Activated CD4-positive, CD25-positive, alpha-beta regulatory T cell (primary cell): ENCODE results near the gene AKAP9.
A peak's percentile ranks its signal among the peaks of the same experiment; 100 is the strongest.
"Not testable (repeated sequence)": the region's sequence is repeated elsewhere in the genome, so short reads cannot be mapped to it uniquely, and the experiment has no call there.

Experiments
- DNase-seq, 4 experiments: peaks; one replicate each; lab custom pipeline; 2025; lab: John Stamatoyannopoulos, UW

AKAP9 gene

DNA sequence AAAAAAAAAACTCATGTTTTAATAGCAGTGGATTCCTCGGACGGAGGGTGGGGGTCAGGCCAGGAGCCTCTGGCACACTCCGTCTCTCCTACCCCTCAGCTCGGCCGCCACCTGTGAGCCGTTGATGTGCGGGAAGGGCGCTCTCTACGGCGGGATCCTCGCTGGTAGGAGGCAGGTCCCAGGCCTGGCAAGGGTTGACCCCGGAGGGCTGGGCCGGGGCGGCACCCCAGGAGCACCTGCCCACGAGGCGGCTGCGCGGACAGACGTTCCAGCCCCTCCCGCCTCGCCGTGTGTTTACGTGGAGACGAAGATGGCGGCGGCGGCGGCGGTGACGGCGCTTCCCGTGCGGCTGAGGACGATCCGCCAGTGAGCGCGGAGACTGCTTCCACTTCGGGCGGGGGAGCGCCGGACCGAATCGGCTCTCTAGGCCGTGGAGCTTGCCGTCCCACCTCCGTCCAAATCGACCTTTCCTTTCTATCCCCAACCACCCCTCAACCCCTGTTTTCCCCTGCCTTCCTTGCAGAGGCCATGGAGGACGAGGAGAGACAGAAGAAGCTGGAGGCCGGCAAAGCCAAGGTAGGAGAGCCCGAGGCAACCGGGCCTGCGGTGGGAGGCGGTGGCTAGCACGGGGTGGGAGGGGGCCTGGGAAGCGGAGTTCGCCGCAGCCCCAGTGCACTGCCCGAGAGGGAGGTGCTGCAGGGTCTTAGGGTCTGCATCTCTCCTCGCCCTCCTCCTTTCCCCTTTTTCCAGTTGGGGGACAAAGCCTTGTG is at the start of gene AKAP9:
Gene AKAP9 (plus strand): TSS at position 291 of the 770 bp plus-strand sequence. CDS start 238 bp downstream, at position 529.
- DNase-seq: peak; percentile 62 to 78 (median 74)

GRCh38 chr7:91892099-91892705 is 48.5 kb upstream of the AKAP9 start:
- no peak for DNase-seq

DNA sequence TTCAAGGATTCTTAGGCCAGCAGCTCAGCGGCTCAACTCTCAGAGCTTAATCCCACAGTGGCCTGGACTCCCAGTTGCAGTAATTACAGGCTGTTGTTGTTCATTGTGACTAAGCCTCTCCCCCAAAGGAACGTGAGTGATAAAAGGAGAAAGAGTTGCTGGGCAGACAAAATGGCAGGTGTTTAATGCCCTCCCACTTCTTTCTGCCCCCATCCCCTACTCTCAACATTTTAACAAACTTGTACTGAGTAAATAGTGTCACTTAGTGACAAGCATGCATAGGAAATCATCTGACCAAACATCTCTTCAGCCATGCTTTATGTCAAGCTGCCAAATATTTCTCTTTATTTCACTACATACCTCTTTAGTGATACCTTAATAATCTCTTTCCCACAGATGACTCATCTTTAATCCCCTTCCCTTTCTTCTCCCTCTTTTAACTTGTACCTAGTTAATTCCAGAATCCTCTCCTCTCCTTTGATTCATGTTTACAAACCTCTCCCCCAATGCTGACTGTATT is 47.8 kb upstream of the AKAP9 start:
- DNase-seq: no peak

DNA sequence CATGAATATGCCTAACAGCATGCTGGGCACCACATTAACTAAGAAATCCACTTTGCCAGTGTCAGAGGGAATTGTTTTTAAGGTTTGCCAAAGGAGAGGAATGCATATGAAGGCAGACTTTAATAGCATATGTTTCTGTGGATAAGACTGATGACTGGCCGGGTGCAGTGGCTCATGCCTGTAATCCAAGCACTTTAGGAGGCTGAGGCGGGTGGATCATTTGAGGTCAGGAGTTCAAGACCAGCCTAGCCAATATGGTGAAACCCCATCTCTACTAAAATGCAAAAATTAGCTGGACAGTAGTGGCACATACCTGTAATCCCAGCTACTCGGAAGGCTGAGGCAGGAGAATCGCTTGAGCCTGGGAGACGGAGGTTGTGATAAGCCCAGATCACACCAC is 47.0 kb upstream of the AKAP9 start:
- not testable (repeated sequence) for DNase-seq

DNA sequence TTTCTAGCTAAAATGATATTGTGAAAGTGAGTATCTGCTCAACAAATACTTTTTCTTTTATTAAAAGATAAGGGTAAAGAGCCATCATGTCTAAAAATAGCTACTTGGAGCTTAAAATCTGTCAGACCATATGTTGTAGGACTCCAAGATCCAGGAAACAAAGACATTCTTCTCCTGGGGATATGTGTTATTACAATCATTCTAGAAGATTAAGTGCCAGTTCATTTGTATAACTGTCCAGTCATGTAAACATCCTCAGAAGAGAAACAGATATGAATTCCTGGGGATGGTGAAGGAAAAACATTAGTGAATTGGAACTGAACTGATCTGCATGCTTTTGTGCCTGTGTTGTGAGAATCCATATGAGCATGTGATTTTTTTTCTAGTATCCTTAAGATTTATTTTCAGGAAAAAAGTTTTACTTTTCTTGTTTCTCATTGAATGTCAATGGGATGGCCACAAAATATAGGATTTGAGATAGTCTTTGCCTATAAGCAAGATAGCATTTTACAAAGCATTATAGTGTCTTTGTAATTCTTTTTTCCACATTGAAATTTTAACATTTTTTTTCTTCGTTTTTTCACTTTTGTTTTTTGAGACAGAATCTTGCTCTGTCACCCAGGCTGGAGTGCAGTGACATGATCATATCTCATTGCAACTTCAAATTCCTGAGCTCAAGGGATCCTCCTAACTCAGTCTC is 45.7 kb upstream of the AKAP9 start:
- no peak for DNase-seq

- no peak for DNase-seq
Observed at GRCh38 chr7:91898240-91898992, 42.2 kb upstream of the AKAP9 start.

GRCh38 chr7:91899563-91899962 is 41.1 kb upstream of the AKAP9 start:
- DNase-seq: no peak

DNA sequence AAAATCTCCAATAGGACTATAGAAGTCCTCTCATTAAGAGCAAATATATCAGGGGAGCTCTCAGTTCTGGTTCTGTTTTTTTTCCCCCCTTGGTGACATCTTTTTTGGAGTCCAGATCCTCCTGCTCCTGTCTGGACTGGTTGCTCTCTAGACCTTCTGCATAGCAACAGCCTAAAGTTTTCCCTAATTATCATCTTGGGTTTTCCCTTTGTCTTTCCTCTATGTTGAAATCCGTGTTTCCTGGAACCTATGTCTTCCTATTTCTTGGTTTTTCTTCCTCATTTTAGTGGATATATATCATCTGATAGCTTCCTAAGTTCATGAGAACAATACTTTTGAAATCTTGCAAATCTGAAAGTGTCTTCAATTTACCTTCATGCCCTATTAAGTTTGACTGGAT is 30.5 kb upstream of the AKAP9 start:
- no peak for DNase-seq

GRCh38 chr7:91911121-91911520 is 29.5 kb upstream of the AKAP9 start:
- DNase-seq: no peak

GRCh38 chr7:91912494-91912893 is 28.2 kb upstream of the AKAP9 start:
- DNase-seq: no peak

DNA sequence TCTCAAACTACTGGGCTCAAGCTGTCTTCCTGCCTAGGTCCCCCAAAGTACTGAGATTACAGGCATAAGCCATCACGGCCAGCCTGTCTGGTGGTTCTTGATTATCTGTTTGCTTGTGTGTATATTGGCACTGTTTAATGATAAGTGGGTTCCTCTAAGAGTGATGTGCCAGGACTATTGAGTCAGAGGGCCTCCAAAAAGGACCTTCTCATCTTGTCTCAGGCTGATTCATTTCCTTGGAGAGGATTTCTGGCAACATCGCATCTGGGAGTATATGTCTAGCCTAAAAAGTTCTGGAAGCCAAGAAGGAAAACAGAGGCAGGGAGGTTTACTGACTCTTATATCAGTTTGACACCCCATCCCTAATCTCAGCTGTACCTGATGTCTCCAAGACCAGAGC is 27.1 kb upstream of the AKAP9 start:
- no peak for DNase-seq

DNA sequence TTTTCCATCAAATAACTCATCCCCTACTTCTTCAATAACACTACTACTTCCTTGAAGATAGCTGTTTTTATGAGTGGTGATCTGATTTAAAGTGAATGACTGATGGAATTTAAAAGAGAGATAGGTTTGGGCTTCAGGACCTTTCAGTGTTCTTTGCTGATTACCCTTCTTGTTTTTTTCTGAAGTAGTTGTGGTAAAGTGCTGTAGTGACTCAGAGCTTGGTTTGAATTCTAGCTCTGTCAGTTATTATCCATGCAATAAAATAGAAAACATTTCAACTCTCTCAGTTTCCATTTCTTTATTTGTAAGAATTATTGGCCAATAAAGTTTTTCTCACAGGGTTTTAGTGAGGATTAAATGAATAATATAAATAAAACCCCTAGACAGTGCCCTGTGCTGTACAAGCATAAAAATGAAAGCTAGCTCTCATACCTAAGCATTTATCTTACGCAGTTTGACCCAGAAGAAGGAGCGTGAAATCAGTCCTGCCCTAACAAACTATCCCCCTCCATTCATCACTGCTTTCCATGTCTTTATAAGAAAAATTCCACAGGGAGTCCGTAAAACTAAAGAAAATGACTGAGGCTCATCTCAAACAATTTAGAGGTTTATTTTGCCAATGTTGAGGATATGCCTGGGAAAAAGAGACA is 25.1 kb upstream of the AKAP9 start:
- no peak for DNase-seq

- no peak for DNase-seq
Observed at GRCh38 chr7:91916051-91916440, 24.6 kb upstream of the AKAP9 start.

- no peak for DNase-seq
Observed at GRCh38 chr7:91918356-91918755, 22.3 kb upstream of the AKAP9 start.

DNA sequence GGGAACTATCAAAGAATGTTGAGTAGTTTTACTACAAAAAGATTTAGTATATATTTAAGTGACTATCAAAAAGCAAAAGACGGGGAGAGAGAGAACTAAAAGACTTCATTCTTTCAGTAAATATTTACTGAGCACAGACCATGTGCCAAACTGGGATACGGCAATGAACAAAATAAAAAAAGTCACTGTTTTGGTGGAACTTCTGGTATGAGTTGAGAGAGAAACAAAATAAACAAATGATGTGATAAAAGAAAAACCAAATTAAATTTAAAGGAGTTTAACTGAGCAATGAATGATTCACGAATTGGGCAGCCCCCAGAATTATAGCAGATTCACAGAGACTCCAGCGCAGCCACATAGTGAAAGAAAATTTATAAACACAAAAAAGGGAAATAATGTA is 17.8 kb upstream of the AKAP9 start:
- DNase-seq: no peak

GRCh38 chr7:91927912-91928311 is 12.8 kb upstream of the AKAP9 start:
- no peak for DNase-seq

DNA sequence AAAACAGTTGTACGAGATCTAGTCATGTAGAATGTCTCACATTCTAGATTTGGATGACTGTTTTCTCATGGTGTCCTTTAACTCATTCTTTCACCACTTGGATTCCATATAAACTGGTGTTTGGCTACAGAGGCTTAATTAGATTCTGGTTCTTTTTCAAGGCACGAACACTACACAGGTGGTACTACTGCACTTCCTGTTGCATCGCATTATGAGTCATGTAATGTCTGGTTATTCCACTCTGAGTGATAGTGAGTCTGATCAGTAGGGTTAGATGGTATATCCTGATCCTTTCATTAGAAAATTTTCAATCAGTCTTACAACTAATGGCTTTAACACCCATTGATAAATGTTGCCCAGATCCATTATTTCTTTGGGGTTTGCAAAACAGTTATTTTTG is 11.2 kb upstream of the AKAP9 start:
- no peak for DNase-seq

- DNase-seq: peak in 1 of 4 experiments; percentile 25
Observed at GRCh38 chr7:91940171-91940570, 491 bp upstream of the AKAP9 start.

DNA sequence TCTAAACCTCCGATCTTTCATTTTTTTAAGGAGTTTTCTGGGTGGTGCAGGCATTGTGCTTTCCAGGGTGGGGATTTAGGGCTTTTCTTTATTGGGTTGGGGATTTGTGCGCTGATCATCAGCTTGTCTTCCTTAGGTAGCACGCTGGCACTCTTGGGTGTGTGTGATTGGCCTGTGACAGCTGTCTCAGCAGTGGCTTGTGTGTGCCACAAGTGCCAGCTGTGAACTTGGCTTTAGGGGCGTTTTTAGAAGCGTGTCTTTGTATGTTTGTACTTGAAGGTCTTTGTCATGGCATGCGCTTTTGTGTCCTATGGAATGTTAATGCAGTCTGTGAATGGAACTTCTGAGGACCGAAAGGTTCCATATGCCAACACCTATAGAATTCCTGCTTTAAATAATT is 788 bp downstream of the AKAP9 start:
- DNase-seq: peak in 2 of 4 experiments; percentile 5 to 13

DNA sequence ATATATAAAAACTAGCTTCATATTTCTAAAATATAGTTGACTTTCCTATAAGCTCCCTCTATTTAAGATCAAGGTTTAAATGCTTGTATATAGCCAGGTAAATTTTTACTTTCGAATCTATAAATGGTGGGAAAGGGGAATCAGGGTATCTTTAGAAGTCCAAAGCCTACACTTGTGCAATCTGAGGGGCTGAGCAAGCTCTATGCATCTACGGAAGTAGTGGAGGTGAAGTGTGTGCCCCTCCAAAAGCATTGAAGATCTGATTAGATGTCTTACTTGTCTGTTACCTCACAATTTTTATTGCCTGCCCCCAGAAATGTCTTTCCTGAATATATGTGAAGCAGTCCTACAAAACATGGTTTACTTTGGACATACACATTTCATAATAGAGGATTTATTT is 1.6 kb downstream of the AKAP9 start:
- no peak for DNase-seq

DNA sequence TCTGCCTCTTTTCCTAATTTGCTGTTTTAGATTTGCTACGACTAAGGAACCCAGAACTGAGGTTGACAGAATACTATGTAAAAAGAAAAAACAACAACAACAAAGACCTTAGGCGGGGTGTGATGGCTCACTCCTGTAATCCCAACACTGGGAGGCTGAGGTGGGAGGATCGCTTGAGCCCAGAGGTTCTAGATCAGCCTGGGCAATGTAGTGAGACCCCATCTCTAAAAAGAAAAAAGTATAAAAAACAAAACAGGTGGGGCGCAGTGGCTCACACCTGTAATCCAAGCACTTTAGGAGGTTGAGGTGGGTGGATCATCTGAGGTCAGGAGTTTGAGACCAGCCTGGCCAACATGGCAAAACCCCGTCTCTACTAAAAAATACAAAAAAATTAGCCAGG is 4.3 kb downstream of the AKAP9 start:
- DNase-seq: not testable (repeated sequence)

DNA sequence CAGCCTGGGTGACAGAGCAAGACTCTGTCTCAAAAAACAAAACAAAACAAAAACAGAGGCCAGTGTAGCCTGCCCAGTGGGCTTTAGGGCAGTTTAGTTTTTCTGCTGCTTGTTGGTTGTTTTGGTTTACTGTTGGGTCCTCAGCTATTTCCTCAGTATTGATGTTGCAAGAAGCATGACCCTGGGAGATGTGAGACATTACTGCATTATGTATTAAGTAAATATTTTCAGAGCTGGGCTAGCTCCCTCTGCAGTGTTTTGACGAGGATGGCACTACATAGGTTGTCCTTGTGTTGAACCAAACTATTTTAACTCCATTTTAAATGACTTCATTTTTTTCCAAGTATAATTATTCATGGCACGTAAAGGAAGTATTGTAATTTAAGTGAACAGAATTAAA is 4.8 kb downstream of the AKAP9 start:
- DNase-seq: no peak
